ENCODE measurements around the gene IQGAP2.

The IQGAP2 gene

DNA sequence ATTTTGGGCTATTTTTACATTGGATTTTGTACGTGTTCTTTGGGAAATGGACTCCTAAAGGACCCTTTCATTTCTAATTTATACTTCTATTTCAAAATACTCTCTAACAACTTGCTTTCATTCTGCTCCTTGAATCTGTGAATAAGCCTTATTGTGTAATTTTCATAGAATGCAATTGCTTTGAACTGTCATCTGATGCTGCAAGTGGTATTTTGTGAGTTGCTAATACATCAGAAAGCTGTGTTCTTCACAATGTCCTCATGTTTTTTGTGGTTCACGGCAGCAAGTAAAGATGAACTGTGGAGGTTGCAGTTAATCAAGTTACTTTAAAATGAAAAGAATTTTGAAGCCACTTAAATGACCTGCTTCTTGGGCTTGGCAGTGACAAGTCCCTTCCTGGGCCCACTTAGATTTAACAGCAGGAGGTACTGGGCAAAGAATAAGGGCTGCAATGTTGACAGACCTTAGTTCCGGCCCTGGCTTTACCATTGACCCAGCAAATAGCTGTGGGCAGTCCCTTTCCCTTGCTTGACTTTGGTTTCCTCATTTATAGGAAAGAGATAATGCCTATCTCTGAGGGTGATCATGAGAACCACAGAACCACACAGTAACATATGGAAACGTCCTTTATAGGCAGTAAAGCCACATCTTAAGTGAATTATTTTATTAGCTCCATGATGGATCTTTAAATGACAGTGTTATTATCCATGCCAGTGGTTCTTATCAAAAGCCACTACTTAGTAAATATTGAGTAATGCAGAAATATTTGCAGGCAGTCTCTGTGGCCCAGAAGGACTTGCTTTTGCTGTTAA, 54.8 kb downstream of the IQGAP2 start:
- TF ChIP-seq POLR2A (IDR thresholded peaks at IDR 0.05; ENCODE audit: low read depth, low read length), result no peak
- FAIRE-seq, result no peak
- DNase-seq (ENCODE audit: insufficient read length, low spot score), result no peak

DNA sequence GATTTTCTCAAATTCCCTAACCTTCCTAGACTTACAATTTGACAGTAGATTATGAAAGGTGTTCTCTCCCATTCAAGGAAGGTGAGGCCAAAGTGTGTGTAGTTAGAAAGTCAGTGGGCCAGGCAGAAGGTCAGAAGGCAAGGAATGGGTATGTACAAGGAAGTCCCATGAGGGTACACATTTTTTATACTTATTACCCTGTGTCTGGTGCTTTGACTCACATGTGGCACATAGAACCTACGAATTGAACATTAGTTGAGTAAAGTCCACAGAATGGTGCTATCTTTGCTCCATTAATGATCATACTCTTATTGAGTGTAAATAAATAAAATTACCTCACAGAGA, 55.4 kb downstream of the IQGAP2 start:
- no peak for TF ChIP-seq POLR2A (IDR thresholded peaks at IDR 0.05; ENCODE audit: low read depth, low read length)
- FAIRE-seq (no peak), DNase-seq (ENCODE audit: insufficient read length, low spot score) (no peak)

DNA sequence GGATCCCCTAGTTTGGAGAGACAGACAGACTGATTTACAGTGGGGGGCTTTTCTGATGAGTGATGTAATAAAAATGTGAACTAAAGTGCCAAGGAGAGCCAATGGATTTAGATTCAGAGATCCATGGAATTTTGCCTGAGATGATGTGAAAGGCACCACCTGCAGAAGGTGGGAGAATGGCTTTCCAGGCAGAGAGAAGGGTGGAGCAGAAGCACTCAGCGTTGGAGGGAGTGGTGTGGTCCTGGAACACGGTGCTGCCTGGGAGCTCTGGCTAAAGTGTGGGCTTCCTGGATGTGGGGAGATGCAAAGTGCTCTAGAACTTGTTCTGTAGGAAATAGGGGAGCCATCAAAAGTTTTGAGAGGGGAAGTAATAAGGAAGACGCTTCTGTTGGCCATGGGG, 57.0 kb downstream of the IQGAP2 start:
- TF ChIP-seq POLR2A (IDR thresholded peaks at IDR 0.05; ENCODE audit: low read depth, low read length), result no peak
- FAIRE-seq (no peak), DNase-seq (ENCODE audit: insufficient read length, low spot score) (no peak)

DNA sequence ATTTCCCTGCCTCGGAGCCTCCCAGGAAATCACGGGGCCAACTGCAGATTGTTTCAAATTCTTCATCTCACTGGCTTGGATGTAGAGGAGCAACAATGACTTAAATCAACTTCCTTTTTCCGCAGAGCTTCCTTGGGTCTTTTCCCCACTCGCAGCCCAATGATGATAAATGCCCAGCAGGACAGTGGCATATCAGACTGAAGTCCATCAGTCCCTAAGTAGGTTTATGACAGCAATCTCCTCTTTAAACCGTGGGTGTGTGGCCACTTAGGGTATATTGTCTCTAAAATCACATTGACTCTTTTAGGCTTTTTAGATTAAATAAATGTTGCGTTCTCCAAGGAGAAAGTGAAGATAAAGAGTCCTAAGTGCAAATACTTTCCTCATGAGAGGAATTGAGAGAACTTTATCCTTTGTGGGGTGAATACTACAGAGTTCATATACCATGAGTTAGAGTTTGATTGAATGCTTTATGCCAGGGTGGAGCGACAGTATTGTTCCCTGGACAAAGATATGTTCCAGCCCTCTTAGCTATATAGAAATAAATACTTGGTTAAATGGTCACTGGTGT, 59.1 kb downstream of the IQGAP2 start:
- FAIRE-seq (no peak), DNase-seq (ENCODE audit: insufficient read length, low spot score) (no peak)
- no peak for TF ChIP-seq POLR2A (IDR thresholded peaks at IDR 0.05; ENCODE audit: low read depth, low read length)

DNA sequence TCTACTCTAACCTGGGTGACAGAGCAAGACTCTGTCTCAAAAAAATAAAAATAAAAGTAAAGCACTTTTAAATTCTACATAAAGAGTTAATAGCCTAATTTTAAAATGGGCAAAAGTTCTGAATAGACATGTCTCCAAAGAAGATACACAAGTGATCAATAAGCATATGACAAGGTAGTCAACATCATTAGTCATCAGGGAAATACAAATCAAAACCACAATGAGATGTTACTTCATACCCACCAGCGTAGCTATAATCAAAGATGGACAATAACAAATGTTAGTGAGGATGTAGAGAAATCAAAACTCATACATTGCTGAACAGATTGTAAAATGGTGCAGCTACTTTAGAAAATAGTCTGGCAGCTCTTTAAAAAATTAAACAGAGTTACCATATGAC, 64.1 kb downstream of the IQGAP2 start:
- no peak for FAIRE-seq

DNA sequence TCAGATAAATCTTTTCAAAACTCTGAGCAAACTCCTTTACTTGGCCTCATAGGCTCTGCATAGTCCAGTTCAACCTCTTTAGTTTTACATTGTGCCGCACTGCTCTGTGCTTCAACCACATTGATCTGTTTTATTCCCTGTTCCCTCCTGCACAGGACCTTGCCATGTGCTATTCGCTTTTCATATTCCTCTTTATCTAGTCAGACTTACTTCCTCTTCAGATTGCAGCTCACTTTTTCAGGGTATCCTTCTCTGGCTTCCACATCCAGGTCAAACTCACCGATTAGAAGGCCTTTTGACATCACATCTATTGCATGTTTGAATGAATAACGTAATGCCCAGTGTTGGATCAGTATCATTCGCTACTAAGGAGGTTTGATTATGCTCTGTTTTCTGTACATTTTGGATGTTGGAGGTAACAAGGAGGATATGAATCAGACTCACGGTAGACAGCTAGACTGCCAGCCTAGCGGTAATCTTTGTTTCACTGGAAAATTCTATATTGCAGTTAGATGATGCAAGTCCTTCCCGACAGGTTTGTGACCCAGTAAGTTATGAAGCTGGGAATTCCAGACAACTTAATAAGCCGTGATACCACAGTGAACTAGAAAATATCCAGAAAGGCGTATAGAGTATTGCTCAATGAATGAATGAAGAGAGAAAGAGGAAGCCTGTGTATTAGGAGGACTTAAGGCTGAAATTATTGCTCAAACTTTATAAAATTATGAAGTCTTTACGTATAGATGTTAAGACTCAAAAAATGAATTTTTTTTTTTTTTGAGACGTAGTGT, 65.7 kb downstream of the IQGAP2 start:
- DNase-seq (ENCODE audit: insufficient read length, low spot score) (no peak), FAIRE-seq (no peak)
- TF ChIP-seq POLR2A (IDR thresholded peaks at IDR 0.05; ENCODE audit: low read depth, low read length), result no peak

More for the DNA sequence above, 64.1 kb downstream of the IQGAP2 start:
- no peak for DNase-seq (ENCODE audit: insufficient read length, low spot score)
- no peak for TF ChIP-seq POLR2A (IDR thresholded peaks at IDR 0.05; ENCODE audit: low read depth, low read length)

DNA sequence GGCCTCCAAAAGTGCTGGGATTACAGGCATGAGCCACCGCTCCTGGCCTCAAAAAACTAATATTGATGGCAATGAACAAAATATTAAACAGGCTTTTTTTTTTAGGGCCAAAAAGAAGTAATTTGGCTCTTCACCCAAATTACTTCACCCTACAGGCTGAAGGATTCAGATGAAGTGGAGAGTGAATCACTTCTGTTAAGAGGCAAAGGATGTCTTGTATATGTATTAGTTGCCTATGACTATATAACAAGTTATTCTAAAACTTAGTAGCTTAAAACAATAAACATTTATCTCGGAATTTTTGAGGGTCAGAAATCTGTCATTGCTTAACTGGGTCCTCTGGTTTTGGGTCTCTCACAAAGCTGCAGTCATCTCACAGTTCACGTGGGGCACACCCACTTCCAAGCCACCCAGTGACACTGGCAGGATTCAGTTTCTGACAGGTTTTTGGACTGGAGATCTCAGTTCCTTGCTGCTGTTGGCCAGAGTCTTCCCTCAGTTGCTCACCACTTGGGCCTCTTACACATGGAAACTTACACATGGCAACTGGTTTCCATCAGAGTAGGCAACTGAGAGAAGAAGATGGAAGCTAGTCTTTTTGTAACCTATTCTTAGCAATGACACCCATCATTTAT, 66.7 kb downstream of the IQGAP2 start:
- DNase-seq (ENCODE audit: insufficient read length, low spot score) (no peak), FAIRE-seq (no peak)
- TF ChIP-seq POLR2A (IDR thresholded peaks at IDR 0.05; ENCODE audit: low read depth, low read length), result no peak

DNA sequence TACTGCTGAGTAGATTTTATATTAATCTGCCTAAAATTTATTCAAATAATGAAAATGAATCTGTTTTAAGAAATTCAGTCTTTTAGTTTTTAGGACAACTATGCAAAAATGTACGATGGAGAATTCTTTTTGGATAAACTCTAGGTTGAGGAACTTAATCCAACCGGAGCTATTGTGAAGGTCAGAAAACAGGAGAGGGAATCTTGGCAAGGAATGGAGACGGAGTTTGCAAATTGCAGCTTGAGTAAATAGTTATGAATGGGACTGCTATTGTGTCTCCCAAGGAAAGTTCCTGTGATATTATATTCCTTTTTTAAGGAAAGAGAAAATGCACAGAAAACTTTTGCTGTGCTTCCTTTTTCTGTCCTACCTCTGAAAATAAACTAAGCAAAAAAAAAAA, 67.9 kb downstream of the IQGAP2 start:
- no peak for TF ChIP-seq POLR2A (IDR thresholded peaks at IDR 0.05; ENCODE audit: low read depth, low read length)
- FAIRE-seq, result no peak
- DNase-seq (ENCODE audit: insufficient read length, low spot score), result no peak

DNA sequence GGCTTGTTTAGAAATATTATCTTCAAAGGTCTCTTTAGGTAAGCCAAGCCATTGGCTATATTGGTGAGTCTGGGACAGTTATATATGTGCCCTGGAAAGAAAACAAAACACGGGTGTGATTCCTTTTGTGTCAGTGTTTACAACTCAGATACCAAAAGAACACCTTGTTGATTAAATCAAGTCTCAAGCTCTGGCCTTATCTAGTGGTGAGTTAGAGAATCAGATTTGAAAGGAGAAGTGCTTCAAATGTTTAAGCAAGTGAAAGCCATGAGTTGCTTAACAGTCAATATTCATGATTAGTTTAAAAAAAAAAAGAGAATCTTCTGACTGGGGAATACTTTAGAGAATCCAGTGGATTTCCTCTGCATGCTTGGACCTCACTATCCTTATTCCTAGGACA, 68.3 kb downstream of the IQGAP2 start:
- no peak for FAIRE-seq
- TF ChIP-seq POLR2A (IDR thresholded peaks at IDR 0.05; ENCODE audit: low read depth, low read length), result no peak
- no peak for DNase-seq (ENCODE audit: insufficient read length, low spot score)

DNA sequence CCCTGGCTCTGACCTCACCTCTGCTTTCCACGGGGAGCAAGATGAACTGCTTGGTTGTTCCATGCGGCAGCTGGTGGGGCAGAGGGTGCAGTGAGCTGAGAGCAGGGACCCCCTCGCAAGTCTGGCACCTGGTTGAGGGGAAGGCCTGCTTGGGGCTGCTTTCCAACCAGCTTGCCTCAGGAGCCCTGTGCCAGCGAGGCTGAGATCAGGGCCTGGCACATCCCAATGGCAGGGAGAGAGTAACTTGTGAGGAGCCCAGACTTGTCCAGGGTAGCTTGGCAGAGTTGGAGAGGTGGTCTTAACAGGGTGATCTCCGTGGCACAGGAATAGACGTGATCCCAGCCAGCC, 68.9 kb downstream of the IQGAP2 start:
- DNase-seq (ENCODE audit: insufficient read length, low spot score) (no peak), FAIRE-seq (no peak)
- no peak for TF ChIP-seq POLR2A (IDR thresholded peaks at IDR 0.05; ENCODE audit: low read depth, low read length)

DNA sequence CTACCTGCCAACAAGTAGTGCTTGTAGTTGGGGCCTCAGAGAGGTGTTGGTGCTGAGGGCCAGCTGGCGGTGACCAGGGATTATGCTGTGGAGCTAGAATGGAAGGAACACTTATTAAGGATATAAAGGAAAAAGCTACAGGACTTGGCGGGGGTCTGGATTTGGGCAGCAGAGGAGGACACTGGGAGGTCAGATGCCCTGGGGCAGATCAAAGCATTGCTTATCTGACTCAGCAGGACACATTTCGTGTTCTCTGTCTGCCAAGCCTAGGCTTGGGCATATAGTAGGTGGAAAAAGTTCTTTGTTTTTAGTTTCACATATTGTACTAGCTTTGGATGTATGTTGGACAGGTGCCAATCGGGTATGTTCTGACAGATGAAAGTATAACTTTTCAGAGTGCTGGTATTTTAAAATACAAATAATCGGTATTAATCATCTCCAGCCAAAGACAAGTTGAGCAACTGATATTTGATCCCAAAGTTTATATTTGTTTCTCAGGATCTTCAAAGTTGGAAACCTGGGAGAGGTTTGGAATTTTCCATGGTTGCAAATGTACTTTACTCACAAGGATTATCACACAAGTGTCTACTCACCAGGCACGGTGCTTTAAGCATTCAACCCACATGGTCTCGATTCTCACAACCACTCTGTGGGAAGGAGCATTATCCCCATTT, 69.4 kb downstream of the IQGAP2 start:
- DNase-seq (ENCODE audit: insufficient read length, low spot score), result no peak
- no peak for FAIRE-seq
- TF ChIP-seq POLR2A (IDR thresholded peaks at IDR 0.05; ENCODE audit: low read depth, low read length), result no peak

DNA sequence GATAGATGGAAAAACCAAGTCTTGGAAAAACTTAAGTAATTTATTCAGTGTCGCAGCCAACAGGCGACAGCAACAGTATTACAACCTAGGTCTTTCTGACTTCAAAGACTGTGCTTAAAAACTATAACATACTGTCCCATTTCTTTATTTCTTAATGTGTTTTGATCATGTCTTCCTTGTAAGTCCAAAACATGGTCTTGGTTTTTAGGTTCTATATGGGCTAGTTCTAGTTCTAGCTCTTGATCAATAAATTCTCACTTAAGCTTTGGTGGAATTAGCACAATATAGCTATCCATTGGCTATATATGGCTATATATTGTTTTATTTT, 69.9 kb downstream of the IQGAP2 start:
- no peak for TF ChIP-seq POLR2A (IDR thresholded peaks at IDR 0.05; ENCODE audit: low read depth, low read length)
- FAIRE-seq (no peak), DNase-seq (ENCODE audit: insufficient read length, low spot score) (no peak)

DNA sequence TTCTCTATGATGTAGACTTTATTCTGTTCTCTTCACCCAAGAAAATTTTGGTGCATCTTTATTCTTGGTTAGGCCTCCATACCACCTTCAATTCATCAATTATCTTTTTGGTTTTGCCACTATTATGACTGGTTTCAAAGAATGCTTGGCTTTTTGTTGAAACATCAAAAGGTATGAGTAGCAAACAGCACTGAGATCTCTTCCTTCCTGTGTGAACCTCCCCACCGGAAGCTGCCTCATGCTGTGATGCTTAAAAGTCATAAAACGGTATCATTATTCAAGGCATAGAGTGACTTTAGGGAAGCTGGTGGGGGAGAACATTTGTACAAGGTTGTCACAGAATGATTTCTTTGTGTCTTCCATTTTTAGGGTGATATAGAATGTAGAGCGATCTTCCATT, 70.6 kb downstream of the IQGAP2 start:
- FAIRE-seq, result no peak
- TF ChIP-seq POLR2A (IDR thresholded peaks at IDR 0.05; ENCODE audit: low read depth, low read length), result no peak
- no peak for DNase-seq (ENCODE audit: insufficient read length, low spot score)

DNA sequence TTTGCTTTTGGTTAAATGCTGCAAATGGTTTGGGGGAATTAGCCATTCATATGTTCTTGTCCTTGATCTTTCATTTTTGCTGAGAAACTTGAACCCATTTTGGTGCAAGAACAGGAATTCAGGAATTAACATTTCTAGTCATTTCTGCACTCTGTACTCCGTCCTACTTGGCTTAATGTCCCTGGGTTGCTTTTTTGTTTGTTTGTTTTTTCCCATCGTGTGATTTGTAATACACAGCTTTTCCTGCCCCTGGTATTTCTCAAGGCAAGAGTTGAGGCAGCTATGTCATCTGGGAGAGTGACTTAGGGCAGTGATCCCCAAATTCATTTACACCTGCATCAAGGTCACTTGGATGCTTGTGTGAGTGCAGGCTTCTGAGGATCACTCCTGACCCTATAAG, 71.3 kb downstream of the IQGAP2 start:
- FAIRE-seq (no peak), DNase-seq (ENCODE audit: insufficient read length, low spot score) (no peak)
- TF ChIP-seq POLR2A (IDR thresholded peaks at IDR 0.05; ENCODE audit: low read depth, low read length), result no peak

Data from H54 (cell line).